Cardiac septum (tissue), 1 donor: ENCODE data around the gene ZBTB2. TPM values are rescaled to one million over a fixed set of nuclear protein-coding genes. Genes with fewer than 3 reads are reported as not detected.

ENCODE experiments used
- DNase-seq: peaks from one replicate; pipeline ENCODE4 v3.0.0-alpha.2; 2020; ENCODE audit warnings: low spot score
- intact Hi-C: fragments of 100-400 bp; cut with DNase I; formaldehyde crosslinking; loops from one replicate; pipeline ENCODE4 v1.14.0; 2022
- long read RNA-seq: library from polyadenylated mRNA; unstranded; transcript quantifications from one replicate; pipeline ENCODE4 v2.0.0, GENCODE V29; 2021
- total RNA-seq: library from RNA; stranded (reverse); fragmentation: NEBNext Ultra II Directional; extraction: Animal tissue kit (Norgen Biotek cat#: 25700); gene quantifications from one replicate; pipeline ENCODE4 v1.2.1, GENCODE V29; 2021
- donor health status: DM: no; HTN: no; CAD: no.

Gene ZBTB2, protein sequence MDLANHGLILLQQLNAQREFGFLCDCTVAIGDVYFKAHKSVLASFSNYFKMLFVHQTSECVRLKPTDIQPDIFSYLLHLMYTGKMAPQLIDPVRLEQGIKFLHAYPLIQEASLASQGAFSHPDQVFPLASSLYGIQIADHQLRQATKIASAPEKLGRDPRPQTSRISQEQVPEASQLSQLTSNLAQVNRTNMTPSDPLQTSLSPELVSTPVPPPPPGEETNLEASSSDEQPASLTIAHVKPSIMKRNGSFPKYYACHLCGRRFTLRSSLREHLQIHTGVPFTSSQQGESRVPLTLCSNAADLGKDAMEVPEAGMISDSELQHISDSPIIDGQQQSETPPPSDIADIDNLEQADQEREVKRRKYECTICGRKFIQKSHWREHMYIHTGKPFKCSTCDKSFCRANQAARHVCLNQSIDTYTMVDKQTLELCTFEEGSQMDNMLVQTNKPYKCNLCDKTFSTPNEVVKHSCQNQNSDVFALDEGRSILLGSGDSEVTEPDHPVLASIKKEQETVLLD
- 8.0 TPM for total RNA-seq
- long read RNA-seq, transcript ZBTB2-201 (3 exons, 3,090 nt) = major isoform, 12 of 19 reads
- long read RNA-seq, partial matches to known transcripts = 1 of 19 reads
- long read RNA-seq, other reads (novel, unspliced or antisense) = 6 of 19 reads

DNA sequence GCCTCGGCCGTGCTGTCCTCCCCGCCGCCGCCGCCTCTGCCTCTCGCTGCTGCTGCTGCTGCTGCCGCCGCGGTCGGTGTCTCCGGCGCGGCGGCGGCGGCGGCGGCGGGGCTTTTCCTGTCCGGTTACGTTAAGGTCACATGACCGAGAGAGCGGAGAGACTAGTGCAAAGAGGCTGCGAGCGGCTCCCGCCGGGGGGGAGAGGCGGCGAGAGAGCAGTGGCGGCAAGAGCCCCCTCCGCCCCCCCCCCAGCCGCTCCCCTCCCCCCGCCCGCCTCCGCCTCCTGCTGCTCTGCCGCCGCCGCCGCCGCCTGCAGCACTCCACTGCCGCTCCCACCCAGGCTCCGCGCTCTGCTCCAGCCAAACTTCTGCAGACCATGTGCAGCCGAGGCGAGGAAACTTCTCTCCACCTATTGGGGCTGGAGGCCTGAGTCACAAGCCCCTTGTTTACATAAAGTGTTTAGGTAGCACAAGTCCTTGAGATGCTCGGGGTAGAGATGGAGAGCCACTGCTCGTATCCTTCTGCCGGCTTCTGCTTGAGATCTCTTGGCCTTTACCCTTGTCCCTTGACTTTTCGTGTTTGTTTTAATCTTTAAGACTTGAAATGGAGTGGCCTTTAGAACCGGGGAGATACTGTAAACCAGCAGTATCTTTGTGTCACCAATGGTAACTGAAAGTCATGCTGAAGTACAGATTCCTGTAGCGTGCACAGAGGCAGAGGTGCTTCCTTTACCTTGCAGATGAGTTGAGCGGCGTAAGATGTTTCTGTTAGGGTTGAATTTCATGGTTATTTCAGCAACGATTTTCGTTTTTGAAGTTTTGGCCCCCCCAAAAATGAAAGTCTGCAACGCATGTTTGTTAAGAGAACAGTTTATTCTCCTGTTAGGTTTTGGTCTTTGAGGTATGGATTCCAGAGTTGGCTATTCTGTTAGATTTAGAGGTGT, at the start of gene ZBTB2:
Gene ZBTB2 (minus strand): TSS at position 89 of the 943 bp plus-strand sequence. CDS start 17,922 bp downstream, outside the sequence.
- DNase-seq = peak; percentile 80
- intact Hi-C loops = no loop called here

DNA sequence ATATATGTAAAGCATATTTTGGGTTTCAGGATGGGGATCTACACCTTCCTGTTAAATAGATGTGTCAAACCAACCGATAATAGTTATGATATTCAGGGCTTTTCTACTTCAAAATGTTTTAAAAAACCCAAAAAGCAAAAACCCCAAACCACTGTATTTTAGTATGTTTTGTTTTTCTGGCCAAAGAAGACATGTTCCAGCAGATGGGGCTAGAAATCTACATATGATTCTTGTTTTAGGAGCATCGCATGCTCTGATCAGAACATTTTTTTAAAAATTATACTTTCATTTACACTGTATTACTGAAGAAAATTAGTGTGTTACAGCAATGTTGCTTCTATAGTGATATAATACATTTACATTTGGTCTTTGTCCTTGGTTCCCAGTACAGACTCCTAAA, 49.6 kb upstream of the ZBTB2 start:
- no peak for DNase-seq
- intact Hi-C loops = no loop called here

DNA sequence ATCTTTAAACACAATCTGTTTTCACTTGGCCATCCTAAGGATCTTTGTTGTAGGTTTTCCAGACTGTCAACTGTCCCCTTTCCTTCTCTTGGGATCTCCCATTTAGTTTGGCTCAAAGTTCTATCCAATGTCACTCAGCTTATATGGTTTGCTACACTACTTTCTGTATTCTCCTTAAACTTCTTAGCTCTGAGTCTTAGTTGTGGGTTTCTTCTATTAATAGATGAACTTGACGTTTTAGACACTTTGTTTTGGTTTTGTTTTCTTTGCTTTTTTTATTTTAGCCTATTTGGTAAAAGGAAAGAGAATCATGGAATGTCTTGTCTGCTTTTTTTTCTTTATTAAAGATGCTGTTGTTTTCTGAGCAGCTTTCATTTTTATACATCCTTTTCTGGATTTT, 49.1 kb upstream of the ZBTB2 start:
- DNase-seq = no peak
- intact Hi-C loops = no loop called here

DNA sequence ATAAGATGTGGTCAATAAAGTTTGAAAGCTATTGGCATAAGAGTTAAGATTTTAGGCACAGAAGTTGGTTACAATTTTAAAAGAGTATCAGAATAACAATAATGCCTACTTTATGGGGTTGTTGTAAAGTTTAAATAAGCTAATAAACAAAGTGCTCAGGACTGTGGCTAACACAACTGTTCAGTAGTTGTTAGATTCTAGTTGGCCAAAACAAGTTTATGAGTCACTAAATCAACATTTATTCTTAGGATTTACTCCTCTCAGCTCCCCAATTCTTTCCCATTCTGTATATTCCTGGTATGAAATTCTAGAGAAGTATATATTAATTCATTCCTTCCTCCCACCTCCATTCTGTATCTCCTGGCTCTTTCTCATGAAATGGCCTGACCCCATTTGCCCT, 46.0 kb upstream of the ZBTB2 start:
- intact Hi-C loops = no loop called here

DNA sequence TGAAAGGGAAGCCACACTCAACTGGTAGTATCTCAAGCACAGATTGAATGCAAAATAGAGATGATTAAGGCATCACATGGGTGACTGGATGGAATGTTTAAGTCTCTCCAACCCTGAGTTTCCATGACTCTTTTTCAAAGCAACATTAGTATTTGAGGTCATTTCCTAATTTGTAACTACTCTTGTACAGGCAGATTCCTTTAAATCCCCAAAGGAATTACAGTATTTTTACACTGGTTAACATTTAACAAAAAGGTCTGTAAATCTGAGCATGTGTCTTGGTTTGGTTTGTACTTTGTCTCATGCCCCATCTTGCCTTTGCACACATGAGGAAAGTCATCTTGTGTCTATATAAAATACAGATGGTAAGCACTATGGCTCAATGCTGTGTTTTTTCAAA, 45.4 kb upstream of the ZBTB2 start:
- intact Hi-C loops = no loop called here
- DNase-seq = no peak

More for the DNA sequence above, 46.0 kb upstream of the ZBTB2 start:
- DNase-seq = no peak

DNA sequence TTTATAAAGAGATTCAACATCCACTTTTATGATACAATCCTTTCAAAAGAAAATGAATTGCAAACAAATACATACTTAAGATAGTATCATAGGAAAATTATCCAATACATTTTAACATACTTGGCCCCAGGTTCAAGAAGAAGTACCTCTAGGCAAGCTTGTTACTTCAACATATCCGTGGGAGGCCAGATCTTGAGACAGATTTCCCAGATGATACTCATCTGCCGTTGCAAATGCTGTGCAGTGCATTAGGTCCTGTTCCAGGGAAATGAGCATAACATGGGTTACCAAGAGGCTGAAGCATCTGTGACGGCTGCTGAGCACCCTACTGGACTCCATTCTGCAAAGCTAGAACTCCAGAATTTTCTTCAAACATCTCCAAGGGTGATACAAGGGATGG, 44.9 kb upstream of the ZBTB2 start:
- no peak for DNase-seq
- intact Hi-C loops = no loop called here

DNA sequence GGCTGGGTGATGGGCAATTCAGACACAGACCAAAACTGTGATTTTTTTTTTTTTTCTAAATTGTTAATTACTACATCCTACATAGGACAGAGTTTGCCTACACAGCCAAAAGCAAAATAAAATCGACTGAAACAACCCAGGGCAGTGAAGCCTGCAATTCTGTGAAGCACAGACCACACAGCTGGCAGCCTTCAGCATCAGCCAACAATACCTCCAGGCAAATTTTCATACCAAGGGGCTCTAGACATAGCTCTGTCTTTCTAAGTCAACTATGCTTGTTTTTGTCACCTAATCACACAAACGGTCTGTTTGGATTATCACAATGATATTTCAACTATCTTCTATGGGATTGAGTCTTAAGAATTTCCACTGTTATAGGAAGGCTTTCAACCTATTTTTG, 43.0 kb upstream of the ZBTB2 start:
- no peak for DNase-seq

DNA sequence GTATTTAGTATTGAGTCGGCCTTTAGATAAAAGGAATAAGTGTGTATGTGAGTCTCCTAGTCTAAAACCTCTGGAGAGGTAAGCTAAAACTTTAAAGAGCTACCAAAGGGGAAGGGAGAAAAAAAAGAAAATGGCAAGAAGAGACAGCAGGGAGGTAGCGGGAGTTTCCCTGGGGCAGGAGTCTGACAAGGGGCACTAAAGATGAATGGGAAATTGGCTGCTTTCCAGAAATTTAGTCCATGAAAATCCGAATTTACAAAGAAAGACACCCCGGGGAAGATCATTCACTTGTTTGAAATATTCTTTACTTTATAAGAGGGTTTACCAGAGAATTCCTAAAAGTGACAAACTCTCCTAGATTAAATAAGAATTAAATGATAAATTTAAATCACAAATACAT, 41.3 kb upstream of the ZBTB2 start:
- no peak for DNase-seq
- intact Hi-C loops = no loop called here

More for the DNA sequence above, 43.0 kb upstream of the ZBTB2 start:
- intact Hi-C loops = no loop called here

DNA sequence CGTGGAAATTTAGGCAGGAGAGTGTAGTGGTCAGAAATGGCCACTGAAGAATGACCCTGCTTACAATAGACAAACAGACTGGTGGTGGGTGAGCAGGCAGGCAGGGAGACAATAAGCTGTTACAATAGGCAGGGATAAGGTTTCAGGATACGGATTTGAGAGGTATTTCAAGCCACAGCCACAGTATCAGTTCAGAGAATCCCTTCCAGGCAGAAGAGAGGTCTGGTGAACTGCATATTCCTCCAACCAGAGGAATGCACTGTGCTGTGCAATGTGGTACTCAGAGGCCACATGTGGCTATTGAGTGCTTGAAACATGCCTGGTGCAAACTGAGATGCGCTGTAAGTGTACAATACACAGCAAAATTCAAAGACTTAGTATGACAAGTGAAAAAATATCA, 40.0 kb upstream of the ZBTB2 start:
- DNase-seq = no peak
- intact Hi-C loops = no loop called here

DNA sequence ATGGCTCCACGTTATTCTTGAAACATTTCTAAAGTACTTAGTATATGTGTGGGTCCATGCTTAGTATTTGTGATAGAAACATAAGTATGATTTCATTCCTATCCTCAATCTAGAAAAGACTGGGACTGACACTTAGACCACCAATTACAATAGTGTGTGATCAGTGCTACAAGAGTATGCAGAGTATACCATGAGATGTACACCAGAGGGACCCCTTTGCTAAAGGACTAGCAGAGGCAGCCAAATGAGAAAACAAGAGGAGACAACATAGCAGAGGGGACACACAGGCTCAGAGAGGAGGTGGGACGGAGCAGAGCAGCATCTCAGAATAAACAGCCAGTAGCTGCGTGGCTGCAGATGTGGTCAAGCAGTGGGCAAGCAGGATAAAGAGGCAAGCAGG, 39.5 kb upstream of the ZBTB2 start:
- no peak for DNase-seq
- intact Hi-C loops = no loop called here

DNA sequence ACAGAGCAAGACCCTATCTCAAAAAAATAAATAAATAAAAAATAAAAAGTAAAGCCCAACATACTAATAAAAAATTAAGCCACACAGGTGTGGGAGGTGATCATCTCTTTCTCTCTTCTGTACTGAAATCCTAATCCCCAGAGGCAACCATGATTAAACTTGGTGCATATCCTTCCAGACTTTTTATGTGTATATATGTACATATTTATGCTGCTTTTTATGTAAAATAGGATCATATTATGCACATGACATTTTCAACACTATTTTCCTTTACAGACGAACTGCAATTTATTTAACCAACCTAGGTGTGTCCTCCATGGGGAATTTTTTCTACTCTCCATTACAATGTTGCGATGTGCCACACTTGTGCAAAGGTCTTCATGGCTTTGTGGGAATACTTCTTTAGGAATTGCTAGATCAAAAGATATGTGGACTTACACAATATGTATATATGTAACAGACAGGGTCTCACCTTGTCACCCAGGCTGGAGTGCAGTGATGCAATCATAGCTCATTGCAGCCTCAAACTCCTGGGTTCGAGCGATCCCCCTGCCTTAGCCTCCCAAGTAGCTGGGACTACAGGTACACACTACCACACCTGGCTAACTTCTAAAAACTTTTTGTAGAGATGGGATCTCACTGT, 36.9 kb upstream of the ZBTB2 start:
- intact Hi-C loops = no loop called here
- DNase-seq = no peak

DNA sequence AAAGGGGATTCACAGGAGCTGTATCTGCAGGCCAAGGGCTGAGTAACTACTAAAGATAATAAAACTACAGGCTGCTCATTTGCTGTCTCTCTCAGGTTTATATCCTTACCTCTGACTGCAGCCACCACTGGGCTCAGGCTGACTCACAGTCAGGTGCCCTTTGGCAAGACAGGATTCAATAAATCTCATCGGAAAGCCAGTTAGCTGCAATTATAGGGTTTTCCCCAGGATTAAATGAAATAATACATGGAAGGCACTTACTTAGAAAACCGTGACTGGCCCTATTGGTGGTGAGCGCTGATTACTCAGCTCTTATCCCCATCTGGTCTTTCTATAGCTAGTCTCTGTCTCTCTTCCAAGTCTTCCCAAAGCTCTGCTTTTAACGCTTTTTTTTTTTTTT, 34.2 kb upstream of the ZBTB2 start:
- intact Hi-C loops = no loop called here
- DNase-seq = no peak

DNA sequence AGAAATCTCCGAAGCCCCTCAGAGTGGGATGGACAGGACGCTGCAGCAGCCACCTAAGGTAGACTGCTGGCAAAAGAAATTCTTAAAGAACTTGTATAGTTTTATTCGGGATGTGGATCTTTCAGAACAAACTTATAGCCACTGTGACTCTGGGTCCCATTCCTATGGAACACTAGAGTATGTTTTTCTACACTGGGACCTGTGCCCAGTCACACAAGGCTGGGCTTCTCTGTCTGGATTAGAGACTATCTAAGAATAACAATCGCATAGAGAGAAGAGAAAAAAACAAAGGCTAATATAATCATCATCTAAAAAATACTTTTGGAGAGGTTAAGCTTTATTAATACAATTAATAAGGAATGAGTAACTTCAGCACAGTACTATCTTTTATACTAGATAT, 31.6 kb upstream of the ZBTB2 start:
- no peak for DNase-seq
- intact Hi-C loops = no loop called here

DNA sequence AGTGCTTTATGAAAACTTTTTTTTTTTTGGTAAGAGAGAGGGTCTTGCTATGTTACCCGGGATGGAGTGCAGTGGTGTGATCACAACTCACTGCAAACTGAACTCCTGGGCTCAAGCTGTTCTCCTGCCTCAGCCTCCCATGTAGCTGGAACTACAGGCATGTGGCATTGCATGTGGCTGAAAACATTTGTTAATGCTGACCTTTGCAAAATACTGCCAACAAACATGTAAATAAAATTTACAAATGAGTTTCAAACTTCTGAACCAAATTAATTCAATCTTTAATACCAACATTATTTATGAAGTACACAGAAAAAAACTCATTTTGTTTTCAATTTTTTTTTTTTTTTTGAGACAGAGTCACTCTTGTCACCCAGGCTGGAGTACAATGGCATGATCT, 26.1 kb upstream of the ZBTB2 start:
- DNase-seq = no peak
- intact Hi-C loops = no loop called here

DNA sequence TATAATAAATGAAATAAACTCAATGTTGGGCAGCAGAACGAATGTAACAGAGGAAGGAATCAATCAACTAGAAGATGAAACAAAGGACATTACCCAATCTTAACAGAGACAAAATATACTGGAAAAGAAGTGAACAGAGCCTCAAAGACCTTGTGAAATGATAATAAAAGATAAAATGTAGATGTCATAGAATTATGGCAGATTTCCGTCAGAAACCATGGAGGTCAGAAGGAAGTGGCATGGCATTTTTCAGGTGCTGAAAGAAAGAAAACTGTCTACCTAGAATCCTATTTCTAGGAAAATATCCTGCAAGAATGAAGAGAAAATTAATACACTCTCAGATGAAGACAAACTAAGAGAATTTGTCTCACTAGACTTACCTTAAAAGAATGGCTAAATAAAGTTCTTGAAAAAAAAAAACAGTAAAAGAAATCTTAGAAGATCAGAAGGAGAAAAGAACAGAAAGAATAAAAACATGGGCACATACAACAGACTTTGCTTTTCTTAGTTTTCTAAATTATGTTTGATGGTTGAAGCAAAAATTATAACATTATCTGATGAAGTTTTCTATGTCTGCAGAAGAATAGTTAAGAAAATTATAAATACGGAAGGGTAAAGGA, 23.4 kb upstream of the ZBTB2 start:
- intact Hi-C loops = no loop called here
- no peak for DNase-seq

DNA sequence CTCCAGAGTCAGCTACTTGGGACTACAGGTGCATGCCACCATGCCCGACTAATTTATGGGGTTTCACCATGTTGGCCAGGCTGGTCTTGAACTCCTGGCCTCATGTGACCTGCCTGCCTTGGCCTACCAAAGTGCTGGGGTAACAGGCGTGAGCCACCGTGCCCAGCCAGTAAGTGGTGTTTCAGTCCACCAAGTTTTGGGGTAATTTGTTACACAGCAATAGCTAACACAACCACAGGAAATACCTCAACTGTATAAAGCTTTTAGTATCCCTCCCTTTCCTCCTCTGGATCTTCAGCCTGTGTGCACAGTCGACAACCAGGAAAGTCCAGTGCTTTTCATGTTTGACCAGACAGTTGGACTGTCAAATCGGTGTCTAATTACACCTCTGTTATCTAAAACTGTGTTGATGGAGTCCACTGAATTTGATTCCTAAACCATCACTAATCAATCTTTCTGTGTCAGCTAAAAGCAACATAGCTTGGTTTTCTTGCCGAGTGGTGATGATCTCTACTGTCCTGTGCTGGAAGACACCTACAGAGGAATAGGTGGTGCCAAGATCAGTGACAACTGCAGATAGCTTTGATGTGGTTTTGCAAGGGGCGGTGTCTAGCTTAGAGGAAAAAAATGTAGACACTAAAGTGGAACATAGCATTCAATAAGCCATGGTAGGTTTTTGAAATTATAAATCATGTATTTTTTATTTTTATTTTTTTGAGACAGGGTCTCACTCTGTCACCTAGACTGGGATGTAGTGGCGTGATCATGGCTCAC, 22.2 kb upstream of the ZBTB2 start:
- intact Hi-C loops = no loop called here
- DNase-seq = no peak

DNA sequence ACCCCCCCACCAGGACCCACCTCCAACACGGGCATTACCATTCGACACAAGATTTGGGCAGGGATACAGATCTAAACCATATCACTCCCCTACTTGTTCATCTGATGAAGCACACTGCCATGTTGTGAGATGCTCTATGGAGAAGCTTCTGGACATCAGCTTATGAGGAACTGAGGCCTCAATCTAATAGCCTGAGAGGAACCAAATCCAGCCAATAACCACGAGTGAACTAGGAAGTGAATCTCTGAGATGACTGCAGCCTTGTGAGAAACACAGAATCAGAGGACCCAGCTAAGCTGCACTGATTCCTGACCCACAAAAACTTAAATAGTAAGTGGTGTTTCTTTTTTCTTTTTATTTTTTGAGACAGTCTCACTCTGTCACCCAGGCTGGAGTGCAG, 21.6 kb upstream of the ZBTB2 start:
- no peak for DNase-seq
- intact Hi-C loops = no loop called here

DNA sequence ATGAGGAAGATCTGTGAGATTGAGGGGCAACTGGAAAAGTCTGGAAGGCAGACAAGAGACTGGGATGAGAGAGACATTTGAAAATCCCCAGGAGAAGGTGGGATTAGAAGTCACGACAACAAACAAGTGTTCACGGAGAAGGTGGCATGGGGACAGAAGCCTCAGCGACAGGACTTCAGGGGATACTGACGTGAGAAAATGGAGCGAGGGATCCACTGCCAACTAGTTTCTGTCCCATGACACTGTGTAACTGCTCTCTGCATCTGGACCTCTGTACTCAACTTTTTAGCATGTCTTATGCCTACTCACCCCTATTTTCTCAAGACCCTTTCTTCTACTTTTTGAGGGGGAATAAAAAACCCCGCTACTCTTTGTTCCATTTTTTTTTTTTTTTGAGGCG, 18.3 kb upstream of the ZBTB2 start:
- DNase-seq = no peak
- intact Hi-C loops = no loop called here

DNA sequence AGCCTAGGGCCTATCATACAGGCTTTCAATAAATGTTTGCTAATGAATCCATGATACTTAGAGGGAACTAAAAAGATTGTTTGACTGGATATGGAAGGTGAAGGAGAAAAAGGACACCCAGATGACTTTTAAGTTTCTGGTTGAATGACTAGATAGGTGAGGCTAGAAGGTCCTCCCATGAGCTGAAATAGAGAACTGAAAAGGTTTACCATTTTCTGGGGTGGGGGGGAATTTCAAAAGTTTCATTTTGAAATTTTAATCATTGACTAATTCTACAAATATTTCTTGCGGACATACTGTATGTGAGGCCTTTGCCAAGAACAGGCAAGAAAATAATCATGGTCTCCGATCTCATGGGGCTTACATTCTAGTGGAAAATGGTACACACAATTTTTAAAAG, 17.9 kb upstream of the ZBTB2 start:
- intact Hi-C loops = no loop called here

More for the DNA sequence above, 17.9 kb upstream of the ZBTB2 start:
- DNase-seq = no peak
